Liver (tissue), 9 donors: ENCODE measurements around the gene FAM234B. TPM values are rescaled to one million over a fixed set of nuclear protein-coding genes. Genes with fewer than 3 reads are reported as not detected.

Experiments used
- DNase-seq: peaks from one replicate; pipeline ENCODE4 v3.0.0-alpha.2; 2017; ENCODE audit warnings: low spot score
- H3K27ac ChIP-seq, 2 donors: one replicate each; pipeline ENCODE4 v1.7.0; 2013; ENCODE audit warnings: inconsistent platforms in 2 of 2, low read length in 2 of 2, control low read depth in 1 of 2, low read depth in 1 of 2, mild to moderate bottlenecking in 1 of 2
- H3K27me3 ChIP-seq, 4 donors: one replicate each; pipeline versions ENCODE4 v1.6.1 to v1.7.0; 2013; ENCODE audit warnings: low read length in 3 of 4, inconsistent platforms in 1 of 4, mild to moderate bottlenecking in 1 of 4, moderate library complexity in 1 of 4; ENCODE audit not compliant: control insufficient read depth in 4 of 4, insufficient read depth in 4 of 4
- H3K36me3 ChIP-seq, 4 donors: one replicate each; pipeline versions ENCODE4 v1.6.1 to v1.7.0; 2013; ENCODE audit warnings: low read length in 3 of 4, mild to moderate bottlenecking in 3 of 4, low read depth in 1 of 4, moderate library complexity in 1 of 4; ENCODE audit not compliant: control insufficient read depth in 4 of 4, insufficient read depth in 3 of 4
- H3K4me1 ChIP-seq, 4 donors: one replicate each; pipeline versions ENCODE4 v1.6.1 to v1.7.0; 2013; ENCODE audit warnings: low read length in 3 of 4, mild to moderate bottlenecking in 3 of 4, moderate library complexity in 1 of 4; ENCODE audit not compliant: control insufficient read depth in 4 of 4, insufficient read depth in 4 of 4
- H3K4me3 ChIP-seq, 3 donors: one replicate each; pipeline versions ENCODE4 v1.6.1 to v1.7.0; 2013; ENCODE audit warnings: low read length in 3 of 3, control low read depth in 1 of 3, low read depth in 1 of 3, mild to moderate bottlenecking in 1 of 3
- H3K9ac ChIP-seq, 2 donors: one replicate each; pipeline ENCODE4 v1.7.0; 2013; ENCODE audit warnings: low read length in 2 of 2, mild to moderate bottlenecking in 2 of 2, moderate library complexity in 2 of 2, control low read depth in 1 of 2, low read depth in 1 of 2
- H3K9me3 ChIP-seq, 4 donors: one replicate each; pipeline versions ENCODE4 v1.6.1 to v1.7.0; 2013; ENCODE audit warnings: low read length in 3 of 4; ENCODE audit not compliant: control insufficient read depth in 4 of 4
- EGR1 ChIP-seq, 2 donors: IDR thresholded peaks; 2 replicates each; pipeline ENCODE4 v1.6.1; 2016 to 2018; ENCODE audit warnings: antibody characterized with exemption in 2 of 2, low read depth in 2 of 2
- FOXA1 ChIP-seq: IDR thresholded peaks from 2 replicates; pipeline ENCODE4 v1.6.1; 2016; ENCODE audit warnings: antibody characterized with exemption
- FOXA2 ChIP-seq: IDR thresholded peaks from 2 replicates; pipeline ENCODE4 v1.6.1; 2016; ENCODE audit warnings: antibody characterized with exemption
- GABPA ChIP-seq, 2 donors: IDR thresholded peaks in 1 of 2; conservative IDR thresholded peaks in 1 of 2; 2 replicates each; pipeline ENCODE4 v1.6.1; 2016; ENCODE audit warnings: antibody characterized with exemption in 2 of 2, mild to moderate bottlenecking in 1 of 2, moderate library complexity in 1 of 2
- HNF4A ChIP-seq, 2 donors: conservative IDR thresholded peaks; 2 replicates each; pipeline ENCODE4 v1.6.1; 2016; ENCODE audit warnings: antibody characterized with exemption in 2 of 2, mild to moderate bottlenecking in 2 of 2
- HNF4G ChIP-seq: IDR thresholded peaks from 2 replicates; pipeline ENCODE4 v1.6.1; 2016; ENCODE audit warnings: antibody characterized with exemption
- JUND ChIP-seq, 2 donors: IDR thresholded peaks; 2 replicates each; pipeline ENCODE4 v1.6.1; 2016; ENCODE audit warnings: antibody characterized with exemption in 2 of 2
- NR2F2 ChIP-seq: IDR thresholded peaks from 2 replicates; pipeline ENCODE4 v1.6.1; 2016; ENCODE audit warnings: antibody characterized with exemption
- RAD21 ChIP-seq, 2 donors: IDR thresholded peaks; 2 replicates each; pipeline ENCODE4 v1.6.1; 2016; ENCODE audit warnings: antibody characterized with exemption in 2 of 2, mild to moderate bottlenecking in 2 of 2
- RXRA ChIP-seq, 2 donors: IDR thresholded peaks; 2 replicates each; pipeline ENCODE4 v1.6.1; 2017 to 2018; ENCODE audit warnings: antibody characterized with exemption in 2 of 2, mild to moderate bottlenecking in 1 of 2
- SP1 ChIP-seq: IDR thresholded peaks from 2 replicates; pipeline ENCODE4 v1.6.1; 2018; ENCODE audit warnings: antibody characterized with exemption, mild to moderate bottlenecking
- TAF1 ChIP-seq: conservative IDR thresholded peaks from 2 replicates; pipeline ENCODE4 v1.6.1; 2016; ENCODE audit warnings: antibody characterized with exemption, mild to moderate bottlenecking
- YY1 ChIP-seq: IDR thresholded peaks from 2 replicates; pipeline ENCODE4 v1.6.1; 2016; ENCODE audit warnings: antibody characterized with exemption, mild to moderate bottlenecking
- WGBS: extraction: QIAGEN DNeasy Blood & Tissue Kit; methylation state at CpG from one replicate; pipeline ENCODE4 v1.1.7; 2013; 5-methylcytosine and 5-hydroxymethylcytosine counted together
- polyA plus RNA-seq, 2 donors: library from polyadenylated mRNA; stranded (reverse) in 1 of 2; unstranded in 1 of 2; fragments of 200-250 nt in 1 of 2; fragments of >200 nt in 1 of 2; fragmentation: Nextera tagmentation in 1 of 2; extraction: Ambion mirVana in 1 of 2; gene quantifications; one replicate each; pipeline versions ENCODE4 v1.2.1 to v1.2.3, GENCODE V29; 2013 to 2015
- total RNA-seq, 2 donors: library from RNA; depleted of rRNA; stranded (reverse); fragments of >200 nt; gene quantifications; one replicate each; pipeline ENCODE4 v1.2.3, GENCODE V29; 2014
- TF ChIP-seq, protein P1 (sequence below): IDR thresholded peaks from 2 replicates; pipeline ENCODE4 v1.6.1; 2016; ENCODE audit warnings: antibody characterized with exemption, mild to moderate bottlenecking
- TF ChIP-seq, protein P2 (sequence below): IDR thresholded peaks from 2 replicates; pipeline ENCODE4 v1.6.1; 2016; ENCODE audit warnings: antibody characterized with exemption
- TF ChIP-seq, protein P3 (sequence below): IDR thresholded peaks from 2 replicates; pipeline ENCODE4 v1.6.1; 2016; ENCODE audit warnings: antibody characterized with exemption
- TF ChIP-seq, protein P4 (sequence below): fragments of 150-350 bp; IDR thresholded peaks from 2 replicates; pipeline ENCODE4 v1.5.1; 2017; ENCODE audit warnings: improper control_type of control experiment, low read depth, low read length; ENCODE audit not compliant: missing input control
- TF ChIP-seq, protein P5 (sequence below): IDR thresholded peaks from 2 replicates; pipeline ENCODE4 v1.6.1; 2016; ENCODE audit warnings: antibody characterized with exemption
- donor health status: healthy.
- donor health status: healthy.
- donor health status: healthy.
- donor health status: healthy.
- donor health status: healthy.

FAM234B gene
- total and polyA plus RNA-seq, 4 donors = 1.7 to 8.0 (median 3.2) TPM

DNA sequence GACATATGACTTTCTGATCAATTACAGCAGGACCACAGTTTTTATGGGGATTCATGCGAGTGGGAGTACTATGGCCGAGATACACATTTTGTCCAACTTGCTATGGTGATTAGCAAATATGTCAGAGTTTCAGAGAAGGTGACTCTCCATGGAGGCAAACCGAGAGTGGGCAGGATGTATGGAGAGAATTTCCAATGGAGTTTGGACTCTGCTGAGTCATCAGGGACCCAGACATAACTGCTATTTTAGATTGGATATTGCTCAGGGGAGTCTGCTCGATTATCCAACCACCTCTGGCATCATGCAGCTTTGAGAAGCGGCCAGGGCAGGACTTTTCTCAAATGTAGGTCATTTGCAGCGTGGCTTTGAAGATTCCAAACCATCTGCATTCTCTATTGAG lies 68.8 kb downstream of the FAM234B start:
- Histone ChIP-seq H3K9ac (no peak overlapping the region), H3K36me3 (no peaks in the 10 kb centered on the region), H3K4me3 (no peak overlapping the region), H3K27ac (no peak overlapping the region), H3K9me3 (peaks cover 0 to 5% (median 3%) of the 10 kb centered on the region in 4 donors), H3K4me1 (no peaks in the 10 kb centered on the region), H3K27me3 (no peaks in the 10 kb centered on the region)
- TF ChIP-seq SP1 = no peak
- no peak for TF ChIP-seq RXRA (IDR thresholded peaks at IDR 0.05)
- TF ChIP-seq HNF4A (conservative IDR thresholded peaks at IDR 0.05) = no peak
- TF ChIP-seq, protein P1, sequence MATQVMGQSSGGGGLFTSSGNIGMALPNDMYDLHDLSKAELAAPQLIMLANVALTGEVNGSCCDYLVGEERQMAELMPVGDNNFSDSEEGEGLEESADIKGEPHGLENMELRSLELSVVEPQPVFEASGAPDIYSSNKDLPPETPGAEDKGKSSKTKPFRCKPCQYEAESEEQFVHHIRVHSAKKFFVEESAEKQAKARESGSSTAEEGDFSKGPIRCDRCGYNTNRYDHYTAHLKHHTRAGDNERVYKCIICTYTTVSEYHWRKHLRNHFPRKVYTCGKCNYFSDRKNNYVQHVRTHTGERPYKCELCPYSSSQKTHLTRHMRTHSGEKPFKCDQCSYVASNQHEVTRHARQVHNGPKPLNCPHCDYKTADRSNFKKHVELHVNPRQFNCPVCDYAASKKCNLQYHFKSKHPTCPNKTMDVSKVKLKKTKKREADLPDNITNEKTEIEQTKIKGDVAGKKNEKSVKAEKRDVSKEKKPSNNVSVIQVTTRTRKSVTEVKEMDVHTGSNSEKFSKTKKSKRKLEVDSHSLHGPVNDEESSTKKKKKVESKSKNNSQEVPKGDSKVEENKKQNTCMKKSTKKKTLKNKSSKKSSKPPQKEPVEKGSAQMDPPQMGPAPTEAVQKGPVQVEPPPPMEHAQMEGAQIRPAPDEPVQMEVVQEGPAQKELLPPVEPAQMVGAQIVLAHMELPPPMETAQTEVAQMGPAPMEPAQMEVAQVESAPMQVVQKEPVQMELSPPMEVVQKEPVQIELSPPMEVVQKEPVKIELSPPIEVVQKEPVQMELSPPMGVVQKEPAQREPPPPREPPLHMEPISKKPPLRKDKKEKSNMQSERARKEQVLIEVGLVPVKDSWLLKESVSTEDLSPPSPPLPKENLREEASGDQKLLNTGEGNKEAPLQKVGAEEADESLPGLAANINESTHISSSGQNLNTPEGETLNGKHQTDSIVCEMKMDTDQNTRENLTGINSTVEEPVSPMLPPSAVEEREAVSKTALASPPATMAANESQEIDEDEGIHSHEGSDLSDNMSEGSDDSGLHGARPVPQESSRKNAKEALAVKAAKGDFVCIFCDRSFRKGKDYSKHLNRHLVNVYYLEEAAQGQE = no peak
- no peak for TF ChIP-seq RAD21 (IDR thresholded peaks at IDR 0.05)
- TF ChIP-seq EGR1 (IDR thresholded peaks at IDR 0.05; ENCODE audit: low read depth in 2 of 2) = no peak
- TF ChIP-seq, protein P2, sequence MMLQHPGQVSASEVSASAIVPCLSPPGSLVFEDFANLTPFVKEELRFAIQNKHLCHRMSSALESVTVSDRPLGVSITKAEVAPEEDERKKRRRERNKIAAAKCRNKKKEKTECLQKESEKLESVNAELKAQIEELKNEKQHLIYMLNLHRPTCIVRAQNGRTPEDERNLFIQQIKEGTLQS = no peak
- no peak for TF ChIP-seq FOXA2
- TF ChIP-seq, protein P3, sequence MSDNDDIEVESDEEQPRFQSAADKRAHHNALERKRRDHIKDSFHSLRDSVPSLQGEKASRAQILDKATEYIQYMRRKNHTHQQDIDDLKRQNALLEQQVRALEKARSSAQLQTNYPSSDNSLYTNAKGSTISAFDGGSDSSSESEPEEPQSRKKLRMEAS = no peak
- TF ChIP-seq, protein P4, sequence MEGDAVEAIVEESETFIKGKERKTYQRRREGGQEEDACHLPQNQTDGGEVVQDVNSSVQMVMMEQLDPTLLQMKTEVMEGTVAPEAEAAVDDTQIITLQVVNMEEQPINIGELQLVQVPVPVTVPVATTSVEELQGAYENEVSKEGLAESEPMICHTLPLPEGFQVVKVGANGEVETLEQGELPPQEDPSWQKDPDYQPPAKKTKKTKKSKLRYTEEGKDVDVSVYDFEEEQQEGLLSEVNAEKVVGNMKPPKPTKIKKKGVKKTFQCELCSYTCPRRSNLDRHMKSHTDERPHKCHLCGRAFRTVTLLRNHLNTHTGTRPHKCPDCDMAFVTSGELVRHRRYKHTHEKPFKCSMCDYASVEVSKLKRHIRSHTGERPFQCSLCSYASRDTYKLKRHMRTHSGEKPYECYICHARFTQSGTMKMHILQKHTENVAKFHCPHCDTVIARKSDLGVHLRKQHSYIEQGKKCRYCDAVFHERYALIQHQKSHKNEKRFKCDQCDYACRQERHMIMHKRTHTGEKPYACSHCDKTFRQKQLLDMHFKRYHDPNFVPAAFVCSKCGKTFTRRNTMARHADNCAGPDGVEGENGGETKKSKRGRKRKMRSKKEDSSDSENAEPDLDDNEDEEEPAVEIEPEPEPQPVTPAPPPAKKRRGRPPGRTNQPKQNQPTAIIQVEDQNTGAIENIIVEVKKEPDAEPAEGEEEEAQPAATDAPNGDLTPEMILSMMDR = no peak
- TF ChIP-seq, protein P5, sequence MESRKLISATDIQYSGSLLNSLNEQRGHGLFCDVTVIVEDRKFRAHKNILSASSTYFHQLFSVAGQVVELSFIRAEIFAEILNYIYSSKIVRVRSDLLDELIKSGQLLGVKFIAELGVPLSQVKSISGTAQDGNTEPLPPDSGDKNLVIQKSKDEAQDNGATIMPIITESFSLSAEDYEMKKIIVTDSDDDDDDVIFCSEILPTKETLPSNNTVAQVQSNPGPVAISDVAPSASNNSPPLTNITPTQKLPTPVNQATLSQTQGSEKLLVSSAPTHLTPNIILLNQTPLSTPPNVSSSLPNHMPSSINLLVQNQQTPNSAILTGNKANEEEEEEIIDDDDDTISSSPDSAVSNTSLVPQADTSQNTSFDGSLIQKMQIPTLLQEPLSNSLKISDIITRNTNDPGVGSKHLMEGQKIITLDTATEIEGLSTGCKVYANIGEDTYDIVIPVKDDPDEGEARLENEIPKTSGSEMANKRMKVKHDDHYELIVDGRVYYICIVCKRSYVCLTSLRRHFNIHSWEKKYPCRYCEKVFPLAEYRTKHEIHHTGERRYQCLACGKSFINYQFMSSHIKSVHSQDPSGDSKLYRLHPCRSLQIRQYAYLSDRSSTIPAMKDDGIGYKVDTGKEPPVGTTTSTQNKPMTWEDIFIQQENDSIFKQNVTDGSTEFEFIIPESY = no peak
- no peak for TF ChIP-seq TAF1
- TF ChIP-seq YY1 = no peak
- no peak for TF ChIP-seq NR2F2
- TF ChIP-seq HNF4G = no peak
- no peak for TF ChIP-seq JUND (IDR thresholded peaks at IDR 0.05)
- no peak for TF ChIP-seq GABPA (IDR thresholded peaks at IDR 0.05 in 1 of 2, conservative IDR thresholded peaks at IDR 0.05 in 1 of 2)
- no peak for TF ChIP-seq FOXA1
- no peak for DNase-seq
- 82% methylated on average over 6 of the region's 6 CpGs for WGBS
